Naive thymus-derived CD4-positive, alpha-beta T cell (primary cell): ENCODE measurements around the gene CCDC88C. TPM values are rescaled to one million over a fixed set of nuclear protein-coding genes. Genes with fewer than 3 reads are reported as not detected.
"Not testable (repeated sequence)": the region's sequence is repeated elsewhere in the genome, so short reads cannot be mapped to it uniquely, and the experiment has no call there.

Experiments
- ATAC-seq: fragments of 150-1000 bp; cut with Tn5 transposase; 2 replicates; pipeline ENCODE4 v1.10.0; 2021; ENCODE audit warnings: mild to moderate bottlenecking, moderate library complexity
- CTCF ChIA-PET: fragments of 350-600 bp; sonication (Branson Sonifier 250); formaldehyde crosslinking; loops from one replicate; lab custom pipeline; 2021; ENCODE audit warnings: antibody characterized with exemption; lab: Charles Lee
- POLR2A ChIA-PET: fragments of 350-600 bp; sonication (Branson Sonifier 250); formaldehyde crosslinking; loops from one replicate; lab custom pipeline; 2021; ENCODE audit warnings: antibody characterized with exemption, inconsistent platforms; lab: Charles Lee
- DNase-seq, 9 donors: peaks; one replicate each; pipeline versions ENCODE4 v3.0.0 to v3.0.0-alpha.2; 2020 to 2022; ENCODE audit warnings: mixed read lengths in 1 of 9
- H3K27ac ChIP-seq: one replicate; pipeline ENCODE4 v1.7.0; 2013; ENCODE audit warnings: mild to moderate bottlenecking, low read depth, low read length, moderate library complexity
- H3K27me3 ChIP-seq, 2 donors: one replicate each; pipeline ENCODE4 v1.7.0; 2013; ENCODE audit warnings: low read length in 2 of 2, mild to moderate bottlenecking in 2 of 2, moderate library complexity in 2 of 2; ENCODE audit not compliant: control insufficient read depth in 2 of 2, insufficient read depth in 2 of 2
- H3K36me3 ChIP-seq, 3 experiments: 1 replicate in 2 of 3; 2 replicates in 1 of 3; pipeline ENCODE4 v1.7.0; 2013; ENCODE audit warnings: low read length in 3 of 3, mild to moderate bottlenecking in 3 of 3, moderate library complexity in 1 of 3; ENCODE audit not compliant: insufficient read depth in 3 of 3, control insufficient read depth in 2 of 3
- H3K4me1 ChIP-seq, 2 donors: one replicate each; pipeline ENCODE4 v1.7.0; 2013; ENCODE audit warnings: low read length in 2 of 2, mild to moderate bottlenecking in 2 of 2, moderate library complexity in 1 of 2; ENCODE audit not compliant: control insufficient read depth in 2 of 2, insufficient read depth in 2 of 2
- H3K4me3 ChIP-seq: 2 replicates; pipeline ENCODE4 v1.7.0; 2013; ENCODE audit warnings: mild to moderate bottlenecking, low read length
- H3K9me3 ChIP-seq, 3 experiments: 1 replicate in 2 of 3; 2 replicates in 1 of 3; pipeline ENCODE4 v1.7.0; 2013; ENCODE audit warnings: low read length in 3 of 3; ENCODE audit not compliant: control insufficient read depth in 2 of 3
- H3K27ac Mint-ChIP-seq, 9 donors: one replicate each; pipeline ENCODE4 v1.8.0; 2020 to 2022; ENCODE audit warnings: mixed read lengths in 9 of 9, mild to moderate bottlenecking in 8 of 9, moderate library complexity in 5 of 9, inconsistent platforms in 2 of 9
- H3K27me3 Mint-ChIP-seq, 5 donors: one replicate each; pipeline ENCODE4 v1.8.0; 2021 to 2022; ENCODE audit warnings: mixed read lengths in 5 of 5, mild to moderate bottlenecking in 1 of 5
- H3K36me3 Mint-ChIP-seq, 5 donors: one replicate each; pipeline ENCODE4 v1.8.0; 2020 to 2022; ENCODE audit warnings: mixed read lengths in 5 of 5, mild to moderate bottlenecking in 3 of 5, inconsistent platforms in 1 of 5
- H3K4me1 Mint-ChIP-seq, 7 donors: one replicate each; pipeline ENCODE4 v1.8.0; 2020 to 2022; ENCODE audit warnings: mixed read lengths in 7 of 7, mild to moderate bottlenecking in 3 of 7, inconsistent platforms in 1 of 7
- H3K4me3 Mint-ChIP-seq, 10 donors: one replicate each; pipeline ENCODE4 v1.8.0; 2020 to 2022; ENCODE audit warnings: mild to moderate bottlenecking in 10 of 10, mixed read lengths in 10 of 10, moderate library complexity in 6 of 10, inconsistent platforms in 2 of 10
- H3K9me3 Mint-ChIP-seq, 11 donors: one replicate each; pipeline ENCODE4 v1.8.0; 2020 to 2022; ENCODE audit warnings: mixed read lengths in 11 of 11, mild to moderate bottlenecking in 4 of 11, inconsistent platforms in 1 of 11, moderate library complexity in 1 of 11
- intact Hi-C, 2 donors: fragments of 100-400 bp; cut with micrococcal nuclease; formaldehyde crosslinking; loops; one replicate each; pipeline ENCODE4 v1.15.1; 2023
- polyA plus RNA-seq, 2 donors: library from polyadenylated mRNA; unstranded; fragments of 300-500 nt; fragmentation: Illumina TruSeq; gene quantifications; one replicate each; pipeline ENCODE4 v1.2.3, GENCODE V29; 2021
- total RNA-seq, 6 experiments: library from RNA in 5 of 6; stranded (reverse) in 5 of 6; gene quantifications; 1 replicate in 5 of 6; 2 replicates in 1 of 6; pipeline ENCODE4 v1.2.3 and lab custom pipeline; 2021 to 2026

Gene CCDC88C
- total and polyA plus RNA-seq, 7 experiments from 2014 or later: 23.6 to 324 (median 274) TPM

DNA sequence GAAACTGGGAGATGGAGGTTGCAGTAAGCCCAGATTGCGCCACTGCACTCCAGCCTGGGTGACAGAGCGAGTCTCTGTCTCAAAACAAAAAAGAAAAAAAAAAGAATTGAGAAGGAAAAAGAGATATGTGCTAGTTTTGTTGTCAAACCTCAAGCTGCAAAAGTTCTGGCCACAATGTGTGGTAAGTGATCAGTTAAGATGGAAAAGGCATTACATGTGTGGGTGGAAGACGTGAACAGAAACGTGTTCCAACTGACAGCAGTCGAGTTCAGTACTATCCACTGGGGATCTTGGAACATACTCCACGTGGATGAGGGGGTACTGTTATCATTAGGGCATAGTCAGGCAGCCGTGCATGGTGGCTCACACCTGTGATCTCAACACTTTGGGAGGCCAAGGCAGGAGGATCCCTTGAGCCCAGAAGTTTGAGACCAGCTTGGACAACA is 190.4 kb downstream of the CCDC88C start:
- DNase-seq (peak in 1 of 9 donors; percentile 38), ATAC-seq (no peak)
- POLR2A ChIA-PET: interaction anchor here (1.0 to 5.5 kb wide), 5 partner anchors 17 to 59 kb away, joined by 3 to 103 read pairs (median 7); partner anchors contain the start of gene GPR68
- intact Hi-C loops: no loop called here
- Mint-ChIP-seq H3K27ac (peak overlapping the region in 5 of 9 donors; percentile 6 to 98 (median 72)), H3K4me1 (peaks cover 69 to 99% (median 94%) of the 10 kb centered on the region in 7 donors), H3K4me3 (peak overlapping the region; percentile 26 to 87 (median 70)), H3K9me3 (peaks cover 0 to 18% (median 2%) of the 10 kb centered on the region in 11 donors), H3K36me3 (peaks cover 0 to 71% (median 16%) of the 10 kb centered on the region in 5 donors), H3K27me3 (no peaks in the 10 kb centered on the region)
- Histone ChIP-seq H3K9me3 (no peaks in the 10 kb centered on the region), H3K4me1 (peaks cover 81 to 82% of the 10 kb centered on the region in 2 donors), H3K27me3 (no peaks in the 10 kb centered on the region), H3K36me3 (peaks cover 0 to 3% (median 0%) of the 10 kb centered on the region in 3 experiments), H3K4me3 (no peak overlapping the region), H3K27ac (no peak overlapping the region)
- CTCF ChIA-PET: interaction anchor here (0.7 to 1.9 kb wide), 5 partner anchors 15 to 188 kb away, joined by 3 to 7 read pairs (median 4); no protein-coding TSS in a partner anchor

DNA sequence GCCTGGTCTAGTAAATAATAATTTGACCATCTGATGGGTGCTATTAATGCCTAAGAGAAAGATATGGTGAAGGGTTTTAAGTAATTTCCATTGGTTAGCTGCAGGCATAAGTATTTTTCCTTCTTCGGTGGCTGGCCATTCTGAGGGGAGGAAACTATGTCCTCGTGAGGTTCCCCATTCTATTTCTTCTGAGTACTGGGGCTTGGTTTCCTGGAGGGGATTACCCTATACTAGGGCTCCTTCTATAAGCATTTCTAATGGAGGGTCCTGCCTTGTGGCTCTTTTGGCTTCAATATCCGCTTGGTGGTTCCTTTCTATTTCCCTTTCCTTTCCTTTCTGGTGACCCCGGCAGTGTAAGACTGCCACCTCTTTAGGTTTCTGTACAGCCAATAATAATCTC is 191.3 kb downstream of the CCDC88C start:
- H3K27me3 Mint-ChIP-seq, H3K4me3 ChIP-seq, H3K36me3 ChIP-seq, intact Hi-C loops, DNase-seq, H3K27ac ChIP-seq, H3K27me3 ChIP-seq, H3K9me3 ChIP-seq, ATAC-seq: not testable (repeated sequence)
- Mint-ChIP-seq H3K9me3 (peaks cover 0 to 20% (median 2%) of the 10 kb centered on the region in 11 donors), H3K4me3 (peak overlapping the region; percentile 15 to 87 (median 42)), H3K36me3 (peaks cover 0 to 71% (median 20%) of the 10 kb centered on the region in 5 donors), H3K27ac (peak overlapping the region in 7 of 9 donors; percentile 16 to 98 (median 49)), H3K4me1 (peaks cover 66 to 99% (median 93%) of the 10 kb centered on the region in 7 donors)
- H3K4me1 ChIP-seq: peaks cover 73 to 75% of the 10 kb centered on the region in 2 donors
- ChIA-PET POLR2A (interaction anchor here (1.0 to 5.5 kb wide), 5 partner anchors 18 to 60 kb away, joined by 3 to 103 read pairs (median 7); partner anchors contain the start of gene GPR68), CTCF (interaction anchor here (1.0 to 1.9 kb wide), 2 partner anchors 49 to 59 kb away, joined by 3 to 7 read pairs; no protein-coding TSS in a partner anchor)

DNA sequence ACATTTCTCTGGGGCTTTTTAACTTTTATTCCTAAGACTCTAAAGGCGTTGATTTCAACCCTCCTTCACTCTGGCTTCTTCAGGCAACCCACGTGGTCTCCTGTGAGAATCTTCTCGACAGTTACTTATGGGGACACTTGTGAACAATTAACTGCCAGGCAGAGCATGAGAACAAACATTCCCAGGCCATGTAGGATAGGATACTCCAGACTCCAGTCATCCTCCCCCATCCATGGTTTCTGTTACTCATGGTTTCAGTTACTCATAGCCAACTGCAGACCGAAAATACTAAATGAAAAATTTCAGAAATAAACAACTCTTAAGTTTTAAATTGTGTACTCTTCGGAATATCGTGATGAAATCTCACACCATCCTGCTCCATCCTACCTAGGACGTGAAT is 192.6 kb downstream of the CCDC88C start:
- ATAC-seq (no peak), DNase-seq (no peak)
- H3K36me3 ChIP-seq: peaks cover 0 to 4% (median 0%) of the 10 kb centered on the region in 3 experiments
- Mint-ChIP-seq H3K4me3 (peak overlapping the region in 2 of 10 donors; percentile 82 to 87), H3K9me3 (peaks cover 0 to 18% (median 0%) of the 10 kb centered on the region in 11 donors), H3K27ac (peak overlapping the region in 1 of 9 donors; percentile 98), H3K27me3 (no peaks in the 10 kb centered on the region), H3K4me1 (peaks cover 55 to 97% (median 91%) of the 10 kb centered on the region in 7 donors), H3K36me3 (peaks cover 0 to 68% (median 14%) of the 10 kb centered on the region in 5 donors)
- ChIA-PET POLR2A (no interaction called here), CTCF (no interaction called here)
- no peak overlapping the region for H3K27ac ChIP-seq
- H3K9me3 ChIP-seq: no peaks in the 10 kb centered on the region
- peaks cover 59 to 62% of the 10 kb centered on the region in 2 donors for H3K4me1 ChIP-seq
- intact Hi-C loops: no loop called here
- no peaks in the 10 kb centered on the region for H3K27me3 ChIP-seq
- H3K4me3 ChIP-seq: no peak overlapping the region

DNA sequence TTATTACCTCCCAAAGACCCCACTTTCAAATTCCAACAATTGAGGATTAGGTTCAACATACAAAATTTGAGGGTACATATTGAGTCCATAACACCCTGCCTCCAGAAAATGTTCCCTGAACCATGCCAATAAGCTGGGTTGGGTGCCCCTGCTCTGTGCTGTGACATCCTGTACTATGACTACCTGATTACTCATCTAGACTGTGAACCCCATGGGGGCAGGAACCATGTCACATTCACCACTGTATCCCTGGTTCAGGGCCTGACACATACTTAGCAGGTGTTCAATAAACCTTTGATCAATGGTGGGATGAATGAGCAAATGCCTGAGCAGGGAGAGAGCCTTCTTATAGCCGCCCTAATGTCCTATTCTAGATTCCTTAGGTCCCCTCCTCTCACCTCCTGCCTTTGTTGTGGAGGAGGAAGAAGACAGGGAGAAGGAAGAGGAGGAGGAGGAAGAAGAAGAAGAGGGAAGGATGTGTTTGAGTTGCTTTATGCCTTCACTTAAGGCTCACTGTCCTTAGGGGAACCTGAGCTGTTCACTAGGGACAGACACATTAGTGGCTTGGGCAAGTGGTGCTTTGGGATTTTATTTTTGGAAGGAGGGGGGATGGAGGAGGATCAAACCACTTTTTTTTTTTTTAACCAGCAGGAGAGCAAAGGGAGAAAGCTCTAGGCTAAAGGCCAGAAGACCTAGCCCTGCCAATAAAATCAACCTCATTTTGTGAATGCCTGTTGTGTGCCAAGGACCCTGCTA is 194.4 kb downstream of the CCDC88C start:
- Histone ChIP-seq H3K27me3 (no peaks in the 10 kb centered on the region), H3K36me3 (peaks cover 0 to 6% (median 0%) of the 10 kb centered on the region in 3 experiments), H3K9me3 (no peaks in the 10 kb centered on the region), H3K4me3 (no peak overlapping the region), H3K4me1 (peaks cover 41 to 44% of the 10 kb centered on the region in 2 donors), H3K27ac (no peak overlapping the region)
- DNase-seq (no peak), ATAC-seq (no peak)
- ChIA-PET CTCF (interaction anchor here (0.7 to 1.5 kb wide), 3 partner anchors 26 to 320 kb away, joined by 3 to 6 read pairs (median 3); no protein-coding TSS in a partner anchor), POLR2A (interaction anchor here (0.6 kb wide), 1 partner anchor 16 kb away, joined by 8 read pairs; no protein-coding TSS in a partner anchor)
- peaks cover 0 to 18% (median 0%) of the 10 kb centered on the region in 11 donors for H3K9me3 Mint-ChIP-seq
- intact Hi-C loops: no loop called here
- H3K27ac Mint-ChIP-seq: peak overlapping the region in 7 of 9 donors; percentile 2 to 74 (median 19)
- H3K27me3 Mint-ChIP-seq: no peaks in the 10 kb centered on the region
- peaks cover 0 to 72% (median 16%) of the 10 kb centered on the region in 5 donors for H3K36me3 Mint-ChIP-seq
- H3K4me1 Mint-ChIP-seq: peaks cover 39 to 82% (median 79%) of the 10 kb centered on the region in 7 donors
- peak overlapping the region in 1 of 10 donors; percentile 10 for H3K4me3 Mint-ChIP-seq

Other genes with a start within 250 kb of the CCDC88C start
- gene GPR68, start 173.1 kb downstream of the CCDC88C start, total RNA-seq: 10 to 100 TPM in 1 of 5 experiments, 1 to 10 TPM in 3, under 1 TPM in 1; 0.86 to 38.6 (median 2.3) TPM
- gene GPR68, start 173.1 kb downstream of the CCDC88C start, polyA plus RNA-seq: under 1 TPM in 1 of 2 donors, not detected in 1; 0.67 TPM
- gene PPP4R3A, start 92.5 kb upstream of the CCDC88C start, total RNA-seq: 100 to 1,000 TPM; 129 to 214 (median 167) TPM
- gene PPP4R3A, start 92.5 kb upstream of the CCDC88C start, polyA plus RNA-seq: 100 to 1,000 TPM in 1 of 2 donors, 10 to 100 TPM in 1; 81.5 to 156 TPM